ENCODE data around the gene NRXN3. TPM values are rescaled to one million over a fixed set of nuclear protein-coding genes. Genes with fewer than 3 reads are reported as not detected.

NRXN3 gene
- total and polyA plus RNA-seq, 4 donors = 0.07 to 1.2 (median 0.23) TPM

DNA sequence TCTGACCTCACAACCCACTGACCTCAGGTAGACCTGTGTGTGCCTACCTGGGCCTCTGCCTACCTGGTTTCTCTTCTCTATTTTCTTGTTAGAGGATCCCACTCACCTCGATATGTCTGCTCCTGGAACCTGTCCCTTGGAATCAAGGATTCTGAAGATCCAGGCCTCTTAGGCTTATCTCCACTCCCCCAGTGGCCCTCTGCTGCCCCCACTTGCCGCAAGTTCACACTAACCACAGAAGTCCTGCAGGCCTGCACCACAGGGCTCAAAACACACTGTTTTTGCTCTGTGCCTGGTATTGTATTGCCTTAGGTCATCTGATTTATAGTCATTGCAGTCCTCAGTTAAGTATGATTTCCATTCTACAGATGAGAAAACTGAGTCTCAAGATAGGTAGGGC lies 15.3 kb upstream of the NRXN3 start:
- Histone ChIP-seq H3K36me3 (ENCODE audit: control insufficient read depth in 4 of 4, insufficient read depth in 3 of 4, low read depth in 1 of 4, low read length in 3 of 4) (no peaks in the 10 kb centered on the region), H3K4me3 (ENCODE audit: low read depth in 1 of 3, low read length in 3 of 3) (no peak overlapping the region), H3K9me3 (ENCODE audit: control insufficient read depth in 4 of 4, low read length in 3 of 4) (peaks cover 0 to under 1% (median 0%) of the 10 kb centered on the region in 4 donors), H3K4me1 (ENCODE audit: control insufficient read depth in 4 of 4, insufficient read depth in 4 of 4, low read length in 3 of 4) (no peaks in the 10 kb centered on the region), H3K9ac (ENCODE audit: low read depth in 1 of 2, low read length in 2 of 2) (no peak overlapping the region), H3K27me3 (ENCODE audit: control insufficient read depth in 4 of 4, insufficient read depth in 4 of 4, low read length in 3 of 4) (no peaks in the 10 kb centered on the region), H3K27ac (ENCODE audit: low read depth in 1 of 2, low read length in 2 of 2) (no peak overlapping the region)
- TF ChIP-seq FOXA1 (IDR thresholded peaks at IDR 0.05) (no peak), RXRA (IDR thresholded peaks at IDR 0.05) (no peak), JUND (IDR thresholded peaks at IDR 0.05) (no peak)
- no peak for DNase-seq (ENCODE audit: low spot score)
- WGBS = 68% methylated on average over 2 of the region's 2 CpGs

DNA sequence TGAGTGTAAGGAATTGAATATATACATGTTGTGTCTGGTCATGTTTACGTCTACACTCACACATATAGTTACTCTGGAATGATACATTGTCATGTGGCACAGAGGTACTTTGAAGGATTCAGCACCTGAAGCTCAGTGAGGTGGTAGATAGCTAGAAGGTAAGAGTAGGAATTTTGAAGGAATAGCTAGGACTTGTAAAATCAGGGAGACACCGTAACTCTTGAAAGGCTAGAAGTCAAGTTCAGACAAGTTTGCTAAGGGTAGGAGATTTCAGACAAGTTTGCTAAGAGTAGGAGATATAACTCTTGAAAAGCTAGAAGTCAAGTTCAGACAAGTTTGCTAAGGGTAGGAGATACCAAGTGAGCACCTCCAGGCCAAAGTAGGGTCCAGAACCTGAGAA lies 14.0 kb upstream of the NRXN3 start:
- Histone ChIP-seq H3K36me3 (ENCODE audit: control insufficient read depth in 4 of 4, insufficient read depth in 3 of 4, low read depth in 1 of 4, low read length in 3 of 4) (no peaks in the 10 kb centered on the region), H3K4me3 (ENCODE audit: low read depth in 1 of 3, low read length in 3 of 3) (no peak overlapping the region), H3K4me1 (ENCODE audit: control insufficient read depth in 4 of 4, insufficient read depth in 4 of 4, low read length in 3 of 4) (no peaks in the 10 kb centered on the region), H3K27me3 (ENCODE audit: control insufficient read depth in 4 of 4, insufficient read depth in 4 of 4, low read length in 3 of 4) (no peaks in the 10 kb centered on the region), H3K9me3 (ENCODE audit: control insufficient read depth in 4 of 4, low read length in 3 of 4) (no peaks in the 10 kb centered on the region), H3K27ac (ENCODE audit: low read depth in 1 of 2, low read length in 2 of 2) (no peak overlapping the region), H3K9ac (ENCODE audit: low read depth in 1 of 2, low read length in 2 of 2) (no peak overlapping the region)
- TF ChIP-seq NR2F2 (IDR thresholded peaks at IDR 0.05) (no peak), RXRA (IDR thresholded peaks at IDR 0.05) (no peak), HNF4A (conservative IDR thresholded peaks at IDR 0.05) (no peak), JUND (IDR thresholded peaks at IDR 0.05) (no peak), EGR1 (IDR thresholded peaks at IDR 0.05; ENCODE audit: low read depth in 2 of 2) (no peak), RAD21 (IDR thresholded peaks at IDR 0.05) (no peak), GABPA (IDR thresholded peaks at IDR 0.05 in 1 of 2, conservative IDR thresholded peaks at IDR 0.05 in 1 of 2) (no peak), HNF4G (IDR thresholded peaks at IDR 0.05) (no peak), TAF1 (conservative IDR thresholded peaks at IDR 0.05) (no peak), YY1 (IDR thresholded peaks at IDR 0.05) (no peak), FOXA2 (IDR thresholded peaks at IDR 0.05) (no peak), SP1 (IDR thresholded peaks at IDR 0.05) (no peak), FOXA1 (IDR thresholded peaks at IDR 0.05) (no peak)
- TF ChIP-seq, protein P1, sequence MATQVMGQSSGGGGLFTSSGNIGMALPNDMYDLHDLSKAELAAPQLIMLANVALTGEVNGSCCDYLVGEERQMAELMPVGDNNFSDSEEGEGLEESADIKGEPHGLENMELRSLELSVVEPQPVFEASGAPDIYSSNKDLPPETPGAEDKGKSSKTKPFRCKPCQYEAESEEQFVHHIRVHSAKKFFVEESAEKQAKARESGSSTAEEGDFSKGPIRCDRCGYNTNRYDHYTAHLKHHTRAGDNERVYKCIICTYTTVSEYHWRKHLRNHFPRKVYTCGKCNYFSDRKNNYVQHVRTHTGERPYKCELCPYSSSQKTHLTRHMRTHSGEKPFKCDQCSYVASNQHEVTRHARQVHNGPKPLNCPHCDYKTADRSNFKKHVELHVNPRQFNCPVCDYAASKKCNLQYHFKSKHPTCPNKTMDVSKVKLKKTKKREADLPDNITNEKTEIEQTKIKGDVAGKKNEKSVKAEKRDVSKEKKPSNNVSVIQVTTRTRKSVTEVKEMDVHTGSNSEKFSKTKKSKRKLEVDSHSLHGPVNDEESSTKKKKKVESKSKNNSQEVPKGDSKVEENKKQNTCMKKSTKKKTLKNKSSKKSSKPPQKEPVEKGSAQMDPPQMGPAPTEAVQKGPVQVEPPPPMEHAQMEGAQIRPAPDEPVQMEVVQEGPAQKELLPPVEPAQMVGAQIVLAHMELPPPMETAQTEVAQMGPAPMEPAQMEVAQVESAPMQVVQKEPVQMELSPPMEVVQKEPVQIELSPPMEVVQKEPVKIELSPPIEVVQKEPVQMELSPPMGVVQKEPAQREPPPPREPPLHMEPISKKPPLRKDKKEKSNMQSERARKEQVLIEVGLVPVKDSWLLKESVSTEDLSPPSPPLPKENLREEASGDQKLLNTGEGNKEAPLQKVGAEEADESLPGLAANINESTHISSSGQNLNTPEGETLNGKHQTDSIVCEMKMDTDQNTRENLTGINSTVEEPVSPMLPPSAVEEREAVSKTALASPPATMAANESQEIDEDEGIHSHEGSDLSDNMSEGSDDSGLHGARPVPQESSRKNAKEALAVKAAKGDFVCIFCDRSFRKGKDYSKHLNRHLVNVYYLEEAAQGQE (IDR thresholded peaks at IDR 0.05) = no peak
- TF ChIP-seq, protein P2, sequence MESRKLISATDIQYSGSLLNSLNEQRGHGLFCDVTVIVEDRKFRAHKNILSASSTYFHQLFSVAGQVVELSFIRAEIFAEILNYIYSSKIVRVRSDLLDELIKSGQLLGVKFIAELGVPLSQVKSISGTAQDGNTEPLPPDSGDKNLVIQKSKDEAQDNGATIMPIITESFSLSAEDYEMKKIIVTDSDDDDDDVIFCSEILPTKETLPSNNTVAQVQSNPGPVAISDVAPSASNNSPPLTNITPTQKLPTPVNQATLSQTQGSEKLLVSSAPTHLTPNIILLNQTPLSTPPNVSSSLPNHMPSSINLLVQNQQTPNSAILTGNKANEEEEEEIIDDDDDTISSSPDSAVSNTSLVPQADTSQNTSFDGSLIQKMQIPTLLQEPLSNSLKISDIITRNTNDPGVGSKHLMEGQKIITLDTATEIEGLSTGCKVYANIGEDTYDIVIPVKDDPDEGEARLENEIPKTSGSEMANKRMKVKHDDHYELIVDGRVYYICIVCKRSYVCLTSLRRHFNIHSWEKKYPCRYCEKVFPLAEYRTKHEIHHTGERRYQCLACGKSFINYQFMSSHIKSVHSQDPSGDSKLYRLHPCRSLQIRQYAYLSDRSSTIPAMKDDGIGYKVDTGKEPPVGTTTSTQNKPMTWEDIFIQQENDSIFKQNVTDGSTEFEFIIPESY (IDR thresholded peaks at IDR 0.05) = no peak
- TF ChIP-seq, protein P3, sequence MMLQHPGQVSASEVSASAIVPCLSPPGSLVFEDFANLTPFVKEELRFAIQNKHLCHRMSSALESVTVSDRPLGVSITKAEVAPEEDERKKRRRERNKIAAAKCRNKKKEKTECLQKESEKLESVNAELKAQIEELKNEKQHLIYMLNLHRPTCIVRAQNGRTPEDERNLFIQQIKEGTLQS (IDR thresholded peaks at IDR 0.05) = no peak
- TF ChIP-seq, protein P4, sequence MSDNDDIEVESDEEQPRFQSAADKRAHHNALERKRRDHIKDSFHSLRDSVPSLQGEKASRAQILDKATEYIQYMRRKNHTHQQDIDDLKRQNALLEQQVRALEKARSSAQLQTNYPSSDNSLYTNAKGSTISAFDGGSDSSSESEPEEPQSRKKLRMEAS (IDR thresholded peaks at IDR 0.05) = no peak
- TF ChIP-seq, protein P5, sequence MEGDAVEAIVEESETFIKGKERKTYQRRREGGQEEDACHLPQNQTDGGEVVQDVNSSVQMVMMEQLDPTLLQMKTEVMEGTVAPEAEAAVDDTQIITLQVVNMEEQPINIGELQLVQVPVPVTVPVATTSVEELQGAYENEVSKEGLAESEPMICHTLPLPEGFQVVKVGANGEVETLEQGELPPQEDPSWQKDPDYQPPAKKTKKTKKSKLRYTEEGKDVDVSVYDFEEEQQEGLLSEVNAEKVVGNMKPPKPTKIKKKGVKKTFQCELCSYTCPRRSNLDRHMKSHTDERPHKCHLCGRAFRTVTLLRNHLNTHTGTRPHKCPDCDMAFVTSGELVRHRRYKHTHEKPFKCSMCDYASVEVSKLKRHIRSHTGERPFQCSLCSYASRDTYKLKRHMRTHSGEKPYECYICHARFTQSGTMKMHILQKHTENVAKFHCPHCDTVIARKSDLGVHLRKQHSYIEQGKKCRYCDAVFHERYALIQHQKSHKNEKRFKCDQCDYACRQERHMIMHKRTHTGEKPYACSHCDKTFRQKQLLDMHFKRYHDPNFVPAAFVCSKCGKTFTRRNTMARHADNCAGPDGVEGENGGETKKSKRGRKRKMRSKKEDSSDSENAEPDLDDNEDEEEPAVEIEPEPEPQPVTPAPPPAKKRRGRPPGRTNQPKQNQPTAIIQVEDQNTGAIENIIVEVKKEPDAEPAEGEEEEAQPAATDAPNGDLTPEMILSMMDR (IDR thresholded peaks at IDR 0.05; ENCODE audit: low read depth, low read length, missing input control) = no peak
- 78% methylated on average over 2 of the region's 2 CpGs for WGBS
- DNase-seq (ENCODE audit: low spot score) = no peak
